GOT3 (cell line): ENCODE measurements around the gene AKT3.
"Not testable (repeated sequence)": the region's sequence is repeated elsewhere in the genome, so short reads cannot be mapped to it uniquely, and the experiment has no call there.

Experiments
- DNase-seq: peaks from one replicate; lab custom pipeline; 2025; ENCODE audit warnings: mixed read lengths; lab: John Stamatoyannopoulos, UW

Gene AKT3

DNA sequence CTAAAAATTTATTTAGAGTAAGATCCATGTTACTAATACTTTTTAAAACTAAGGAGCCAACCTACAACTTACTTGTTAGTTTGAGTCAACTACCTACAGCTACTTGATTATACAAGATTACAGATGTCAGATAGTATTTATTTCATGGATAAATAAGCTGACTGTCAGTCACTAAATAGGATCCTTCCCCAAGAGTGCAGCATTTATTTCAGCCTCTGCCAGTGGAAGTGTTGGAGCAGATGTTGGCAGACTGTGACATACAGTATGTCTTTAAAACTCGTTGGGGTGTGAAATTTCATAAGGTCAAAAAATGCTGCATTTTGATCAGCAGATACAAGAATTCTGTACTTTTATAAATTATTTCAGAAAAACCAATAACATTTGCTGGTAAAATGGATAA lies 156.2 kb downstream of the AKT3 start:
- DNase-seq, result no peak

DNA sequence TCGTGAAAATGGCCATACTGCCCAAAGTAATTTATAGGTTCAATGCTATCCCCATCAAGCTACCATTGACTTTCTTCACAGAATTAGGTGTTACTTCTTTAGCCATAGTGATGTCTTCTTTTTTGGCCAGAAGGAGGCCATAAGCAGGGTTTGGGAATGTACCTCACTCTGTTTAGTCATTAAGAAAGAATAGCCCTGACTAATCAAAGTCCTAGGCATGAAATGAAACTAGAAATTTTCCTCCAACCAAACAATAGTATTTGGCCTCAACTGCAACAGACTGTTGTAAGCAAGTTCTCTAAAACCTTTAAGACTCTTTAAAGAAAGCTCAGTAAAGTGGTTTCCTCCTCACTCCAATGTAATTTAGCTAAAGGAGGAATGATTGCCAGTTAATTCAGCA lies 163.9 kb downstream of the AKT3 start:
- DNase-seq, result no peak

DNA sequence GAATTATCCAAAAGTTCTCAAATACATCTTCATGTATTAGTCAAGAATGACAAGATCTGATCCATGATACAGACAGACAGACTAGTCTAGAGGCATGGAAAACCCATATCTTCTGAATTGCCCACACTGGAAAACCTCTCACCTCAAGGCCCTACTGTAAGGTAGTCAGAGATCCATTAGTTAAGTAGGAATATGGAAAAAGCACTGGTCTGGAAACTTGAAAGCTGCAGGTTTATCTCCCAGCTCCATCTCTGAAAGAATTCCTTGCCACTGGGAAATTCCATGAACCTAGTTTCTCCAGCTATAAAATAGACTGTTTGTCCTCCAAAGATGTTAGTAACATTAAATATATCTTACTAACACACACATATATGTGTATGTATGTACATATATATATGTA lies 169.2 kb downstream of the AKT3 start:
- DNase-seq, result no peak

DNA sequence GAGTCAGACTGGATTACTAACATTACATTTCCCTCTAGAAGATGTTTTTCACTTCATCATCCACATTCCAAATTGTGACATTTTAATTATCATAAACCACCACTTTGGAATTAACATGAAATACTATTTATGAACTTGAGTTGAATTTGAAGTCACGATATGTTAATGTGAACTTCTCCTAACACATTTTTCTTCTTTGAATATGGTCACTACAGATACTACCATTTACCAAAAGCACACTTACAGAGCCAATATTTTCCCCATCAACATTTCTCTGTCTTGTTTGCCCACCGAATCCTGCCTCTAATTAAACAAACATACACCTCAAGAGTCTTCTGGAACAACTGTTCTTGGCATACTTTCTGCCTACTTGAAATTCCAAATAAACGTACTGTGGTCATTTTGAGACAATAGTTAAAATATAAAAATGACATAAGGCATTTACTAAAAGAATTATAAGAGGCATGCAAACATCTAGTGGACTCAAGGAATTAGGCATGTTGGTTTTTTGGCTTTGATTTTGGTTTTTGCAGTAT lies 177.4 kb downstream of the AKT3 start:
- DNase-seq, result no peak

DNA sequence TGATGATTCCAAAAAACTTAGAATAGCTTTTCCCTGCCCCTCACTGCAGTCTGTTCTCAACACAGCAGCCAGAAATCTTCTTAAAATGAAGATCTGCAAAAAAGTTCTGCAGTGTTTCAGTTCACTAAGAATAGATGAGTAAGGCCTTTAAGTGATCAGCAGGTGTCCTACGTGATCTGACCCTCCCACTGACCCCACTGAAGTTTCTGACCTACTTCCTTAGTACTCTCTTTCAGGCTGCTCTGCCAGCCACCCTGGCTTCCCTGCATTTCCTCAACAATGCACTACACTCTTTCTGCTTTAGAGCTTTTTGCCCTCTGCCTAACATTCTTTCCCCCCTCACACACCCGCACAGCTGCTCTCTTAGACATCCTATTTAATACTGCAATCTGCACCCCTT lies 182.5 kb downstream of the AKT3 start:
- DNase-seq, result no peak

DNA sequence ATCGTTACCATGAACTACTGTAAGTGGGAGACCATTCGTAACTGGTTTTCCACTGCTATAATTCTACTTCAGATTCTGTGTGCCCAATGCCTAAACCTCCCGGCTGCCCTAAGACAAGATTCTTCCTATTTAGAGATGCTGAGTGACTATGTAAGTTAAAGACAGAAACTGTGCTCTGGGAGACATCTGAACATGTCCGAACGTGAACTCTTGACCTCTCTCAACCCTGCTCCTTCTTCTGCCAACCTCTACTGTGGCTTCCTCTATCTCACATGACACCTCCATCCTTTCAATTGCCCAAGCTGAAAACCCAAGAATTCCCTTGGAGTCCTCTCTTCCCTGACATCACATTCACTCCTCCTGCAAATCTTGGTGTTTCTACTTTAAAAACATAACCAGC lies 182.9 kb downstream of the AKT3 start:
- DNase-seq, result no peak

DNA sequence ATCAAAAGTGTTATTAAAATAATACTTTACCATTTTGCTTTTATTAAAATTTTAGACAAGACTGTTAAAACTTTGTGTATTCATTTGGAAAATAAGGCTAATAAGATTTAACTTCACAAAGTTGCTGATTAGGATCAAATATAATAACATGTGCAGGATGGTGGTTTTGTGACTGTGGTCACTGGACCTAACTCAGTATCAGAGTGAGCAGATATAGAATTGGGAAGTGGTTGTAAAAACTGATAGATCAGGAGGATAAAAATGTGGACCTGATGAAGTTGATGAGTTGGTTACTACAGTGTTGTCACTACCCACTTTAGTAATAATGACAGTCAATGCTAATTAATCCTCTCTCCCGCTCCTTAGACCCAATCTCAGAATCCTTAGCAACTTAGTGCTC lies 186.4 kb downstream of the AKT3 start:
- DNase-seq, result no peak

DNA sequence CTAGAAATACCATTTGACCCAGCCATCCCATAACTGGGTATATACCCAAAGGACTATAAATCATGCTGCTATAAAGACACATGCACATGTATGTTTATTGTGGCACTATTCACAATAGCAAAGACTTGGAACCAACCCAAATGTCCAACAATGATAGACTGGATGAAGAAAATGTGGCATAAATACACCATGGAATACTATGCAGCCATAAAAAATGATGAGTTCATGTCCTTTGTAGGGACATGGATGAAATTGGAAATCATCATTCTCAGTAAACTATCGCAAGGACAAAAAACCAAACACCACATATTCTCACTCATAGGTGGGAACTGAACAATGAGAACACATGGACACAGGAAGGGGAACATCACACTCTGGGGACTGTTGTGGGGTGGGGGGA lies 187.9 kb downstream of the AKT3 start:
- not testable (repeated sequence) for DNase-seq

DNA sequence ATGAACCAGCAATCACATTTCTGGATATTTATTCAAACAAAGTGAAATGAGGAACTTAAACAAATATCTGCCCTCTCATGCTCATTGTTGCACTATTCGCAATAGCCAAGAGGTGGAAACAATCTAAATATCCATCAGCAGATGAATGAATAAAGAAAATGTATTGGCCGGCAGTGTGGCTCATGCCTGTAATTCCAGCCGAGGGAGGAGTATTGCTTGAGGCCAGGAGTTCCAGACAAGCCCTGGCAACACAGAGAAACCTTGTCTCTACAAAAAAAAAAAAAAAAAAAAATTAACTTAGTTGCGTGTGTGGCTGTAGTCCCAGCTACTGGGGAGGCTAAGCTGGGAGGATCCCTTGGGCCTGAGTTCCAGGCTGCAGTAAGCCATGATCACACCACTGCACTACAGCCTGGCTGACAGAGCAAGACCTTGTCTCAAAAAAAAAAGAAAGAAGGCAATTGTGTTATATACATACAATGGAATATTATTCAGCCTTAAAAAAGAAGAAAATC lies 191.4 kb downstream of the AKT3 start:
- no peak for DNase-seq

DNA sequence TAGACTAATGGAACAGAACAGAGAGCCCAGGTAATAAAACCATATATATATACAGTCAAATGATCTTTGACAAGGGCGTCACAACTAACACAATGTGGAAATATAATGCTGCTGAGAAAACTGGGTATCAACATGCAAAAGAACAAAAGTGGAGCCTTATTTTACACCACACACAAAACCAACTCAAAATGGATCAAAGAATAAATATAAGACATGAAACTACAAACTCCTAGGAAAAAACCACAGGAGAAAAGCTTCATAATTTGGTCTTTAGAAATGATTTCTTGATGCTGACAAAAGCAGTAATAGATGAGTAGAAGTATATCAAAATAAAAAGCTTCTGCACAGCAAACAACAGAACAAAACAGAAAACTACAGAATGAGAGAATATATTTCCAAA lies 192.2 kb downstream of the AKT3 start:
- DNase-seq, result no peak

DNA sequence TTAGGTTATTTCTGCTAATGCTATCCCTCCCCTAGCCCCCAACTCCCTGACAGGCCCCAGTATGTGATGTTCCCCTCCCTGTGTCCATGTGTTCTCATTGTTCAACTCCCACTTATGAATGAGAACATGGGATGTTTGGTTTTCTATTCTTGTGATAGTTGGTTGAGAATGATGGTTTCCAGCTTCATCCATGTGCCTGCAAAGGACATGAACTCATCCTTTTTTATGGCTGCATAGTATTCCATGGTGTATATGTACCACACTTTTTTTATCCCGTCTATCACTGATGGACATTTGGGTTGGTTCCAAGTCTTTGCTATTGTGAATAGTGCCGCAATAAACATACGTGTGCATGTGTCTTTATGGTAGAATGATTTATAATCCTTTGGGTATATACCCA lies 200.5 kb downstream of the AKT3 start:
- not testable (repeated sequence) for DNase-seq

DNA sequence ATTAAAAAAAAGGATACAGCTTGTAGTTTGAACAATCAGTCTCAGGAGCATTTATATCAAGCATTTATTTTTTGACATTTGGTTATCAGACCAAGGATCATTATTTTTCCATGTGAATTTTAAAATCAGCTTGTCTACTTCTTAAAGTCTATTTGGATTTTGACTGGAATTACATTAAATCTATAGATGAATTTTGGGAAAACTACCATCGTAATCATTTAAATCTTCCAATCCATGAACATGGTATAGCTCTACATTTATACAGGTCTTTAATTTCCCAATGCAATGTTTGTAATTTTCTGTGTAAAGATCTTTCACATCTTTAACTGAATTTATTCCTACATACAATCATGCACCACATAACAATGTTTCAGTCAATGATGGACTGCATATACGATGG lies 203.2 kb downstream of the AKT3 start:
- no peak for DNase-seq

DNA sequence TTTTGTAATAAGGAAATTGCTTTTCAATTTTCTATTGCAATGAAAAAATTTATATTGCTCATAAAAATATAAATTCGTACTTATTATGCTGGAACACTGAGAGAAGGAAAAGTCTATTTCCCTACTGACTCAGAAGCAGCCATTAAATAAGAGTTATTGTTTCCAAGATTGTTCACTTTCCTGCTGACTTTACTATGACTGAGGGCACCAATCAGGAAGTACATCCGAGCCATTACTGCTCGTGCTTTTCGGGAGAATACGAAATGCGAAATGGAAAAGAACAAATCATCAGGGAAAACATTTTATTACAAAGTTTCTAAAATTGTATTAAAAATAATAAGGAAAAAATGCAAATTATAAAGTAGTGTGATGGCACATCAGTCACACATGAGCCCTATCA lies 204.8 kb downstream of the AKT3 start:
- no peak for DNase-seq

DNA sequence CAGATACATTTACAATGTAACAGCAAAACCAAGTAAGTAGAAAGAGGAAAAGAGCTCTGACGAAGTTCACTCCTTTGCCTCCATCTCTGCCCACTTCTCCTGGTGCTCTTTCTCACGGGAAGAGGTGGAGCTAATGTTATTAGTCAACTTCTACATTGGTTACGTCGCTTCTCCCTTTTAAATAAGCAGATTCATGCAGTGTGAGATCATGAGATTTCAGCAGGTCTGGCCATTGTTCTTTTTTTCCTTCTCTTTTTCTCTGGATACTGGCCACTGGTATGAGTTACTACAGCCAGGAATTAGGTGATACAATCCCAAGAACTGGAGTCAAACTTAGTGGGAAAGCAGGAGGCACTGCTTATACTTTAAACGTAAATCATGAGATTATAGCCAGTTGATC lies 207.1 kb downstream of the AKT3 start:
- no peak for DNase-seq

DNA sequence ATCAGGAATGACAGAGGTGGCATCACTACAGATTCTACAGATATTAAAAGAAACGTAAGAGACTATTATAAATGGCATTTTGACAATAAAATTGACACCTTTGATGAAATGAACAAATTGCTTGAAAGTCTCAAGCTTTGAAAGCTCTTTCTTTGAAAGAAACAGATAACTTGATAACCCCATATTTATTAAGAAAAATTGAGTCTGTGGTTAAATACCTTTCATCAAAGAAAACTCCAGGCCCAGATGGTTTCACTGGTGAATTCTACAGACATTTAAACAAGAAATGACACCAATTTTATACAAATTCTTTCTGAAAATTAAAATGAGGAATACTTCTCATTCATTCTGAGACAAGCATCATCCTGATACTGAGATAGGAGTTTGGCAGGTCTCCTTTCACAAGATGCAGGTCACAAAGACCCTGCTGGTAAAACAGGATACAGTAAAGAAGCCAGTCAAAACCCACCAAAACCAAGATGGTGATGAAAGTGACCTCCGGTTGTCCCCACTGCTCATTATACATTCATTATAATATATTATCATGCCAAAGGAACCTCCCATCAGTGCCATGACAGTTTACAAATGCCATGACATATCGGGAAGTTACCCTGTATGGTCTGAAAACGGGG lies 210.9 kb downstream of the AKT3 start:
- DNase-seq, result no peak

DNA sequence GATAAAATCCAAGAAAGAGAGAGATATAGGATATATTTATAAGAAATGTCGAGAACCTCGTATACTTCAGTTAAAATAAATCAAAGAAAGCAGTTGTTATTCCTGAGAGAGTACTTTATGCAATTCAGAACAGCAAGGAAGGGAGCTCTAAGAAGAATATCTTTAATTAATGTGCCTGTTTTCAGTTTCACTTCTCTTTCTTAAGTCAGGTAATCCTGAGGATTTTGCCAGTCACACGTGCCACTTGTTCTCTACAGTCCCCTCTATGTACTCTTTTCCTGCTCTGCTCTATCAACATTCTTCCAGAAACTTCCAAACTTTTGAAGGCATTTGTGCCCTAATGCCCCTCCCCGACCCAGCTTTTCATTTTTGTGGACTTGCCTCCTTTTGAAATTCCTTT lies 211.9 kb downstream of the AKT3 start:
- DNase-seq, result no peak

DNA sequence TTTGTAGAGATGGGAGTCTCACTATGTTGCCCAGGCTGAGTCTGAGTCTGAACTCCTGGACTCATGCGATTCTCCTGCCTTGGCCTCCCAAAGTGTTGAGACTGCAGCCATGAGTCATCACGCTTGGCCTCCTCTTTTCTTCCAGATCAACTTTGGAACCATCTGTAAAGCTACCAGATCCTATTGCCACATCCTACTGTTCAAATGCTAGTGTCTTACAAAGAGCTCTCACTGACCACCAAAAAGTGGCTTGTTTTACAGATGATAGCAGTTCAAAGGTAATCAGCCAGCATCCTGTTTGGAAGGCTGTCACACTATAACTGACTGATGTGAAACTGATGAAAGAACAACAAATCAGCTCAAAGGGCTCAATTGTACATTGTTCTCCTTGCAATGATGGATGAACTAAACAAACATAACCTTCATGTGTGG lies 221.6 kb downstream of the AKT3 start:
- DNase-seq, result no peak

DNA sequence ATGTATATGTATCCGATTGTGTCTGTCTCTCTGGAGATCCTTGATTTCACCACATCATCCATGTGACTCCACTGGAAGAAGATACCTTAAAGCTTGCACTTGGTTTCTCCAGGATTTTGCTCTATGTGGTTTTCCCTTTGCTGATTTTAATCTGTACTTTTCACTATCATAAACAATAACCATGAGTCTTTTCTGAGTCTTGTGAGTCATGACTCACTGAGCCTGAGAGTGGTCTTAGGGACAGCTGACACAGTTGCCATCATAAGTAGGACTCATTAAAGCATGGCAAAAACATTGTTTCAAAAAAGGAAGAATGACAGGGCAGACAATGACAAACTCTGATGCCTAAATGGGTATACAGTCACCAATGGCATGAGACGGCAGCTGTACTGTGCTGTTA lies 226.2 kb downstream of the AKT3 start:
- DNase-seq, result no peak

DNA sequence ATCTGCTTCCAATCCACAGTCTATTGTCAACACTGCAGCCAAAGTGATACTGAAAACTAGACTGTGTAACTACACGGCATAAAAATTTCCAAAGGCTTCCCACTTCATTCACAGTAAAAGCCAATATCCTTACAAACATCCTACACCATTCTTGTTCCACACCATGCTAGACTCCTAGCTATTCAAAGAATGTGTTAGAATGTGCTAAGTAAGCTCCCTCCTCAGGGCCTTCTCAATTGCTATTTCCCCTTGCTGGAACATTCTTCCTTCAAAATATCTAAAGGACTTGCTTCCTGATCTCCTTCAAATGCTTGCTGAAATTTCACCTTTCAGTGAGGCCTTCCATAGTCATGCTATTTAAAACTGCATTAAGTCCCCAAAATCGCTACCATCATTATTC lies 228.1 kb downstream of the AKT3 start:
- DNase-seq, result no peak

DNA sequence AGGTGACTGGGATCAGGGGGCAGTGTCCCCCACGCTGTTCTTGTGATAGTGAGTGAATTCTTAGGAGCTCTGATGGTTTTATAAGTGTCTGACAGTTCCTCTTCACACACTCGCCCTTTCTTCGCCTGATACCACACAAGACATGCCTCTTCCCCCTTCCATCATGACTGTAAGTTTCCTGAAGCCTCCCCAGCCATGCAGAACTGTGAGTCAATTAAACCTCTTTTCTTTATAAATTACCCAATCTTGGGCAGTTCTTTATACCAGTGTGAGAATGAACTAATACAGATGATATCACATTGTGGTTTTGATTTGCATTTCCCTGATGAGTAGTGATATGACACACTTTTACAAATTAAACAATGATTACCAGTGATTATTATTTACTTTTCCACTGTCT lies 229.9 kb downstream of the AKT3 start:
- DNase-seq, result no peak

DNA sequence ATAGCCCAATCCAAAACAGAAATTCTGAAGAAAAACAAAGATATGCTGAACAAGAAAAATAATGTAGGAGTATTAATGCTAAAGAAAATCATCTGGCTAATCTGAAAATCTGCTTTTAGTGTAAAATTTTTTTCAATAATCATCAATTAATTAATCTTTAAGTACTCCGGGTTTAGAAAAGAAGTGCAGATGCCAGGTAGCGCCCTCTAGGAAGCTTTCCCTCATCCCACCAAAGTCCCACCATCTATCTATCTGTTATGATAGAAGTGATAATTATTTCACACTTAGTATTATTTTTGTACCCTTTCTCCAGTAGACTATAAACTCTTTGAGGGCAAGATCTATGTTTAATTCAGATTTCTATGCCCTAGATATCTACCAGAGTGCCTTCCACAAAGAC lies 240.3 kb downstream of the AKT3 start:
- DNase-seq, result no peak

DNA sequence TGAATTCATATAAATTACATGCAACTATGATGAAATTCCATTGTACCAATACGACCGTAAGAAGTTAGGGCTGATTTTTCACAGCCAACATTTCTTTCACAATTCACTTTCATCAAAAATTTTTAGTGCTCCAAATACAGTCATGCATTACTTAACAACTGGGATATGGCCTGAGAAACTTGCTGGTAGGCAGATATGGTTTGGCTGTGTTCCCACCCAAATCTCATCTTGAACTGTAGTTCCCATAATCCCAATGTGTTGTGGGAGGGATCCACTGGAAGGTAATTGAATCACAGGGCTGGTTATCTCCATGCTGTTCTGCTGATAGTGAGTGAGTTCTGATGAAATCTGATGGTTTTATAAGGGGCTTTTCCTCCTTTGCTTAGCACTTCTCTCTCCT lies 244.4 kb downstream of the AKT3 start:
- DNase-seq, result no peak

DNA sequence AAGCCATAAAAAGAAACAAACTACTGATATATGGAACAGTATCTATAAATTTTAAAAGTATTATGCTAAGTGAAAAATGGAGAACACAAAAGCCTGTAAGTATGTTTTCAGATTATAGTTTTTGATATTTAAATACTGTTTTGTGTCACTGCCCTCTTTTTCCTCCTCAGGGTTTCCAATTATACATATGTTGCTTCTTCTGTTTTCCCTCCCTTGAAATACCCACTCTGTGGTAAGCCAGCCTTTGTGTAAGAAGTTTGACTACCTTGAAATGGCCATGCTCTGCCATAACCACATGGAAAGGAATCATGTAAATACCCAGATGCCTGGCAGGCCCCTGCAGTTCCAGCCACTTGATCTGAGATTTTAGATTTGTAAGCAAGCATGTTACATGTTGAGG lies 248.3 kb downstream of the AKT3 start:
- no peak for DNase-seq

DNA sequence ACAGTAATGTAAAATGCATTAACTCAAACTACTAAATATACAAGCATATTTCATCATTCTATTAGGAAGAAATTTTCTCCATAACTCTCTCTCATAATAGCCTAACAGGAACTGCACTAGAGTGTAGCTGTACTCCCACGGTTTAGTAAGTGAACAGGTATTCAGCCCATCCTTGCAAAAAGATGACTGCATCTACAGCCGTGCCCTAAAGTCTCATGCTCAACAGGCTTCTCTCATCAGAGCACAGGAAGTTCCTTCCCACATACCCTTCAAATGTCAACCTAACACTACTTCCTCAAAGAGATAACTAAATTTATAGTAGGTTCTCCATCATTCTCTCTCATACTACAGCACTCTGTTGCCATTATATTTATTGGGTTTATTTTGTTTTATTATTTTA lies 251.6 kb downstream of the AKT3 start:
- DNase-seq, result no peak
